ENCODE measurements around the gene KCNA4. TPM values are rescaled to one million over a fixed set of nuclear protein-coding genes. Genes with fewer than 3 reads are reported as not detected.
"Not testable (repeated sequence)": the region's sequence is repeated elsewhere in the genome, so short reads cannot be mapped to it uniquely, and the experiment has no call there.

The KCNA4 gene
- total and polyA plus RNA-seq, 4 donors, result 0.07 to 2.9 (median 0.38) TPM

- DNase-seq, result no peak
- Histone ChIP-seq H3K27ac (ENCODE audit: low read depth in 1 of 2, low read length in 1 of 2) (peak overlapping the region in 1 of 2 donors; percentile 83), H3K9ac (ENCODE audit: insufficient read depth in 1 of 2, low read length in 2 of 2) (no peak overlapping the region), H3K27me3 (ENCODE audit: control insufficient read depth in 3 of 3, insufficient read depth in 3 of 3, low read length in 2 of 3) (no peaks in the 10 kb centered on the region), H3K4me1 (ENCODE audit: control insufficient read depth in 5 of 5, insufficient read depth in 5 of 5, low read length in 5 of 5) (peaks cover 0 to 10% (median 0%) of the 10 kb centered on the region in 5 donors), H3K9me3 (ENCODE audit: control insufficient read depth in 4 of 4, insufficient read depth in 3 of 4, low read length in 3 of 4) (no peaks in the 10 kb centered on the region), H3K36me3 (ENCODE audit: control insufficient read depth in 4 of 4, insufficient read depth in 4 of 4, low read length in 4 of 4) (no peaks in the 10 kb centered on the region), H3K4me3 (no peak overlapping the region)
- WGBS, 2 donors, result 87 to 92% methylated on average over 4 of the region's 4 CpGs
- TF ChIP-seq, protein P1, sequence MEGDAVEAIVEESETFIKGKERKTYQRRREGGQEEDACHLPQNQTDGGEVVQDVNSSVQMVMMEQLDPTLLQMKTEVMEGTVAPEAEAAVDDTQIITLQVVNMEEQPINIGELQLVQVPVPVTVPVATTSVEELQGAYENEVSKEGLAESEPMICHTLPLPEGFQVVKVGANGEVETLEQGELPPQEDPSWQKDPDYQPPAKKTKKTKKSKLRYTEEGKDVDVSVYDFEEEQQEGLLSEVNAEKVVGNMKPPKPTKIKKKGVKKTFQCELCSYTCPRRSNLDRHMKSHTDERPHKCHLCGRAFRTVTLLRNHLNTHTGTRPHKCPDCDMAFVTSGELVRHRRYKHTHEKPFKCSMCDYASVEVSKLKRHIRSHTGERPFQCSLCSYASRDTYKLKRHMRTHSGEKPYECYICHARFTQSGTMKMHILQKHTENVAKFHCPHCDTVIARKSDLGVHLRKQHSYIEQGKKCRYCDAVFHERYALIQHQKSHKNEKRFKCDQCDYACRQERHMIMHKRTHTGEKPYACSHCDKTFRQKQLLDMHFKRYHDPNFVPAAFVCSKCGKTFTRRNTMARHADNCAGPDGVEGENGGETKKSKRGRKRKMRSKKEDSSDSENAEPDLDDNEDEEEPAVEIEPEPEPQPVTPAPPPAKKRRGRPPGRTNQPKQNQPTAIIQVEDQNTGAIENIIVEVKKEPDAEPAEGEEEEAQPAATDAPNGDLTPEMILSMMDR (IDR thresholded peaks at IDR 0.05; ENCODE audit: control extremely low read depth, extremely low read depth), result no peak
- no peak for ATAC-seq (ENCODE audit: insufficient read depth, low FRiP score)
Observed at GRCh38 chr11:29984544-29984943, 32.3 kb downstream of the KCNA4 start.

GRCh38 chr11:29978549-29978948, 38.3 kb downstream of the KCNA4 start:
- Histone ChIP-seq H3K27ac (ENCODE audit: low read depth in 1 of 2, low read length in 1 of 2) (no peak overlapping the region), H3K4me3 (no peak overlapping the region), H3K9ac (ENCODE audit: insufficient read depth in 1 of 2, low read length in 2 of 2) (no peak overlapping the region), H3K4me1 (ENCODE audit: control insufficient read depth in 5 of 5, insufficient read depth in 5 of 5, low read length in 5 of 5) (peaks cover 0 to 11% (median 0%) of the 10 kb centered on the region in 5 donors), H3K27me3 (ENCODE audit: control insufficient read depth in 3 of 3, insufficient read depth in 3 of 3, low read length in 2 of 3) (no peaks in the 10 kb centered on the region), H3K9me3 (ENCODE audit: control insufficient read depth in 4 of 4, insufficient read depth in 3 of 4, low read length in 3 of 4) (no peaks in the 10 kb centered on the region), H3K36me3 (ENCODE audit: control insufficient read depth in 4 of 4, insufficient read depth in 4 of 4, low read length in 4 of 4) (no peaks in the 10 kb centered on the region)
- no peak for DNase-seq
- 75 to 80% methylated on average over 2 of the region's 2 CpGs for WGBS, 2 donors
- TF ChIP-seq, protein P1 (IDR thresholded peaks at IDR 0.05; ENCODE audit: control extremely low read depth, extremely low read depth), result no peak
- ATAC-seq (ENCODE audit: insufficient read depth, low FRiP score), result no peak

DNA sequence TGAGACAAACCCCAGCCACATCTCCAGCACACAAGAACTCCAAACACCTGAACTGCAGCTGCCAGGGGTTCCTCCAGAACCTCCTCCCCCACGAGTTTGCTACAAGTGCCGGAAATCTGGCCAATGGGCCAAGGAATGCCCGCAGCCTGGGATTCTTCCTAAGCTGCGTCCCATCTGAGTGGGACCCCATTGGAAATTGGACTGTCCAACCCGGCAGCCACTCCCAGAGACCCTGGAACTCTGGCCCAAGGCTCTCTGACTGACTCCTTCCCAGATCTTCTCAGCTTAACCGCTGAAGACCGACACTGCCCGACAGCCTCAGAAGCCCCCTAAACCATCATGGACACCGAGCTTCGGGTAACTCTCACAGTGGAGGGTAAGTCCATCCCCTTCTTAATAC, 41.2 kb downstream of the KCNA4 start:
- not testable (repeated sequence) for ATAC-seq (ENCODE audit: insufficient read depth, low FRiP score); H3K27me3 ChIP-seq (ENCODE audit: control insufficient read depth in 3 of 3, insufficient read depth in 3 of 3, low read length in 2 of 3); H3K36me3 ChIP-seq (ENCODE audit: control insufficient read depth in 4 of 4, insufficient read depth in 4 of 4, low read length in 4 of 4); H3K9me3 ChIP-seq (ENCODE audit: control insufficient read depth in 4 of 4, insufficient read depth in 3 of 4, low read length in 3 of 4); H3K4me1 ChIP-seq (ENCODE audit: control insufficient read depth in 5 of 5, insufficient read depth in 5 of 5, low read length in 5 of 5); H3K27ac ChIP-seq (ENCODE audit: low read depth in 1 of 2, low read length in 1 of 2); DNase-seq; H3K4me3 ChIP-seq; H3K9ac ChIP-seq (ENCODE audit: insufficient read depth in 1 of 2, low read length in 2 of 2)
- 89 to 94% methylated on average over 10 of the region's 10 CpGs for WGBS, 2 donors

- TF ChIP-seq, protein P1 (IDR thresholded peaks at IDR 0.05; ENCODE audit: control extremely low read depth, extremely low read depth), result no peak
- Histone ChIP-seq H3K9ac (ENCODE audit: insufficient read depth in 1 of 2, low read length in 2 of 2) (no peak overlapping the region), H3K36me3 (ENCODE audit: control insufficient read depth in 4 of 4, insufficient read depth in 4 of 4, low read length in 4 of 4) (no peaks in the 10 kb centered on the region), H3K27ac (ENCODE audit: low read depth in 1 of 2, low read length in 1 of 2) (no peak overlapping the region), H3K4me1 (ENCODE audit: control insufficient read depth in 5 of 5, insufficient read depth in 5 of 5, low read length in 5 of 5) (peaks cover 0 to 6% (median 0%) of the 10 kb centered on the region in 5 donors), H3K4me3 (no peak overlapping the region), H3K27me3 (ENCODE audit: control insufficient read depth in 3 of 3, insufficient read depth in 3 of 3, low read length in 2 of 3) (no peaks in the 10 kb centered on the region), H3K9me3 (ENCODE audit: control insufficient read depth in 4 of 4, insufficient read depth in 3 of 4, low read length in 3 of 4) (no peaks in the 10 kb centered on the region)
- no peak for DNase-seq
- WGBS, 2 donors, result 89 to 98% methylated on average over 2 of the region's 2 CpGs
- no peak for ATAC-seq (ENCODE audit: insufficient read depth, low FRiP score)
Observed at GRCh38 chr11:29963796-29964195, 53.0 kb downstream of the KCNA4 start.

All from lung (tissue), 12 donors.